HG02763 (cell line): ENCODE measurements around the gene TENM4.

Source experiments
- ATAC-seq: cut with Tn5 transposase; IDR thresholded peaks from one replicate; pipeline ENCODE4 v1.9.1; 2021; ENCODE audit warnings: mild to moderate bottlenecking, moderate library complexity; ENCODE audit not compliant: unreplicated experiment

Gene TENM4

DNA sequence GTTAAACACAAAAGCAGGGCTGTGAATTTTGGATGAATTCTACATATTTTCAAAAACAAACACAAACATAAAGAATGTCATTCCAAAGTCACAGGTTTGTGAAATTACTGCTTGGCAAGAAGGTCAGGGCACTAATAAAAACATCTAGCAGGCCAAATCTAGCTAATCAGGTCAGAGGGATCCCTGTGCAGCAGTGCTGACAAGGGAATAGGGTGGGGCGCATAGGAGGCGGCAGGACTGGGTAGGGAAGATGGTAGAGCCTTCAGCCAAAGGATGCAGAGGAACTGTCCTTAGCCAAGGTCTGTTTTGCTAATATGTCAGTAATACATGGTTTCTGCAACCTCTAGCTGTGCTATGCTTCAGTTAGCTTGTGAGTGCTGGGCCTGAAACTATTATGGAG, 396.6 kb downstream of the TENM4 start:
- no peak for ATAC-seq

DNA sequence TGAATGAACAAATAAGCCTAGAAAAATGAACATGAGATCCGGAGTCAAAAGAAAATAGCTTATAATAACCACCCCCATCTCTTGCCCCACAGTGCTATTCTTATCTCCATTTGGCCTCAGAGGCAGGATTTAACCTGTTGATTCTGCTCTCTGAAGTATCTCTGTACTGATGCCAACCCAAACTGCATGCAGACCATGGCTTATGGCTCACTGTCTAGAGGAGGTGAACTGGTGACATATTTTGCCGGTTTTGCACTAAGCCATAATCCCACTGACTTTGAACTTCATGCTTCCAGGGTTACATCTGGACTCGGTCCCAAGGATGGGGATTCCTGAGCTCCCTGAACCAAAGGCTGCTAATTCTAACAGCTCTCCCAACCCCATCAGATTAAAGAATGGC, 397.1 kb downstream of the TENM4 start:
- ATAC-seq = no peak

DNA sequence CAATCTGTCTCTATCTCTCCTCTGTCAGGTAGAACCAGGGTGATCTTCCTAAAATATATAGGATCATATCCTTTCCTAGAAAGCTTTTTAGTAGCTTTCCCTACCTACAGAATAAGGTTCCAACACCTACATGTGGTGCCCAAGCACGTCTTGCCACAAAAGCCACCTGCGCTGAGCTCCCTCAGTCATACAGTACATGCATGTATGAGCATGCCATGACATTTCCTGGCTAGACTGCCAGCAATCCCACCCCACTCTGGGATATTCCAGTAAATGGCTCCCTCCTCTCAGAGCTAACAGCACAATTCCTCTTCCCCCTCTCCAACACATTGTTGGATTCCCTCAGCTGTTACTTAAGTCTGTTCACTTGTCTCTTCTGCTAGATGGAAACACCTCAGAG, 398.0 kb downstream of the TENM4 start:
- ATAC-seq = no peak

DNA sequence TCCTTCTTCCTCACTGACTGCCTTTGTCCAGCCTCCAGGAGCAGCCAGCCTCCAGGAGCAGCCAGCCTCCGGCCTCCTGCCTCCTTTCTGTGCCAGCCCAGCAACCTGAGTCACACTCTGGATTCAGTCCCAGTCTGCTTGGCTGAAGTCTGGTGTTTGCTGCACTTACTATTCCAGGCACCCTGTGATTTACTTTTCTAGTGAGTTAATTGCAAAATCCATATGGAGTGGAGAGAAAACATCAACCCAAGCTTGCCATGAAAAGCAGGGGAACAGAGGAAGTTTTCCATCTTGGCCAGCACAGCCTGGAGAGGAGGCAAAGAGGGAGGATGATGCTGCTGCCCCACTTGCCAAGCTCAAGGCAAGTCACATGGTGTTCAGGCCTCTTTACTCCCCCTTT, 400.5 kb downstream of the TENM4 start:
- ATAC-seq = no peak

DNA sequence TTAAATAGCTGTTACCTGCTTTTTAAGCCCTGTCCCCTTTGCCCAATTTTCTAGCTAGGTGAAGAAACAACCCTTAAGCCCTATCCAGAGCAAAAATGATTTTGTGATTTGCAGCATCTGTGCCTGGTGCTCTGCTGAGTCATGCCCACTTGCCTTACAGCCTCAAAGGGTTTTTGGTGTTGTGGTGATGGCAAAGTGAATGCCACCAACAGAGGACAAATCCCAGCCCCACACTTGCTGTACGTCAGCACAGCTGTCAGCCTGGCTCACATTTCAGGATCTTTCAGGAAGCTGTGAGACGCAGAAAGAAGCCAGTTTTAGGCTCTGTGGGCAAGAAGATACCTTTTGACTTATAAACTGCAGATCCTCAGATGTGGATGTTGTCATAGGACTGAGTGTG, 401.7 kb downstream of the TENM4 start:
- ATAC-seq = no peak

DNA sequence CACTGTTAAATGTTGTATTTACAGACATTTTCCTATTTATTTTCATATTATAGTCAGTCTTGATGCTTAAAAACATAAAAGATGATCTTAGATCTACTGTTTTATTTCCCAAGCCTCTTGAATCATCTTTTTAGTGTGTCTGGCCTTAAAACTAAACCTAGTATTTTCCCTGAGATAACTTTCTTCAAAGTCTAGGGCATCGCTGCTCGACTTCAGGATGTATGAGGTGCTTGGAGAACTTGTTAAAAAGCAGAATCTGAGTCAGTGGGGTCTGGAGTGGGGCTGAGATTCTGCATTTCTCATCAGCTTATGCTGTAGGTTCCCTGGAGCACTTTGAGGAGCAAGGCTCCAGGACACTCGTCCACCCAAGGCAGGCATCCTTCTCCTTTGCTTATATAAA, 404.9 kb downstream of the TENM4 start:
- ATAC-seq = no peak

DNA sequence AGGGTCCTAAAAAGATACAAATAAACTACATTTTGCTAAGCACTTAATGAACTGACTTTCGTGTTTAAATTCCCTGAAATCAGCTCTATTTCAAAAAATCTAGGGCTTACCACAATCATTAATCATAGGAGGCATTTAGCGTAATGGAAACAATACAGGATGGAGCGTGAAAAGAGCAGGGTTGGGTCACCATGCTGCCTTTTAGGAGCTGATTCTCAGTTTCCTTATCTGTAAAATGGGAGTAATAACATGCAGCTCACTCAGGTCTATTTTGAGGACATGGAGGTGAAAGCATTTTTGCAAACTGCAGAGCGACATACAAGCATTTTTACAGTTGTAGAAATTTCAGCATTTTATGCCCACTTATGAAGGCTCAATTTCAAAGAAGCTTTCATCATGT, 407.0 kb downstream of the TENM4 start:
- ATAC-seq = no peak

DNA sequence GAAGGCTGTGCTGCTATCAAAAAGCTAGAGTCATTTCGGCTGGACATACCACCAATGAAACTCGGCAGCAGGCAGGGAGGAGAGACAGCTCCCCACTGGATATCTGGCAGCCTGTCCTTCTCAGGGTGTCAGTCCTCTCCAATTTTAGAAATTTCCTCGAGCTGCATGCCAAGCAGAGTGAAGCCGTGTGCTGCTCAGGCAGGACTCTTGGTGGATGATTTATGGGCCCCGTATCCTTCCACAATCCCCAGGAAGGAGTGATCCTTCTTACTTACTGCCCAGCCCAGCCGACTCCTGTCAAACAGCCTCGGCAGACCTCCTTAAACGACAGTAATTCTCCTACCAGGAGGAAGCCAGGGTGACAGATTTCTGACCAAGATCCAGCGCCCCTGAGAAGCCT, 410.4 kb downstream of the TENM4 start:
- ATAC-seq = no peak

DNA sequence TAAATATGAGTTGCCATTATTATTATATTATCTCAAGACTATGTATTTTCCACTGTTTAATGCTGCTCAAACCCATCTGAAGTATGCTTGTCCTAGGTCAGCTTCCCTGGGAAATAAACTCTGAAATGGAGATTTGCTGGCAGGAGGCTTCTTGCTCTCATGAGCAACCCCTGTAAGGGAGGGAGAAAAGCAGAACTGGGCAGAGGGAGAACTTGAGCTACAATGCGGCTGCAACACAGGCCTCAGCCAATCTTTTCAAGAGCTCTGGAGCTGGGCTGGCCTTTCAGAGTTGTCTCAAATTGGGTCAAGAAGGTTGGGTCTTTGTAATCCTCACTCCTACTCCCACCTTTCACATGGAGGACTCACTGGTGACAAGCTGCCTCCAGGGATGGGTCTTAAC, 412.6 kb downstream of the TENM4 start:
- no peak for ATAC-seq

DNA sequence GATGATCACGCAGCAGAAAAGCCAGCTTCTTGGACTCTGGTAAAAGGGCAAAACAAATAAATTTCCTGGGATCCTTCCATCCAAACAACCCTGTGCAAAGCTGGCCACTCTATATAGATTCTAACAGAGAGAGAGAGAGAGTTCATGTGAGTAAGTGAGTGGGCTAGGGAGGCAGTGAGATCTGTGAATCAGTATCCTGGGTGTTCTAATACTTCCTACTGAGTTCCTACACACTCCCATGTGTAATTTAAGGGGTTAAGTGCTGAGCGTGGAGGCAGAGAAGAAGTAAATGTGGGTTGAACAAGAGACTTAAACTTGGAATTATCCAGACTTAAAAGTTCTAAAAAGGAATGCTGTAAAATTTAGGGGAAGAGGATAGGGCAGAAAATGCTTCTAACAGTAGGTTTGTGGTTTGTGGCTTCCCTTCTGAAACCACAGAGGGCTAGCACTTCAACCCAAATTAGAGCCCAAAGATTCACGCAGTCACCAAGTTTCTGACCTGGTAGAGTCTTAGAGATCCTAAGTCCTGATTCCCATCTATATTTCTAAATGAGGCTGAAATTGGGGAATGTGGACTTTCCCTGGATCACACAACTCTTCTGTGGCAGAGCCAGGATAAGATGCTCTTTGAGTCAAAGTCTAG, 413.9 kb downstream of the TENM4 start:
- ATAC-seq = peak; percentile 81

DNA sequence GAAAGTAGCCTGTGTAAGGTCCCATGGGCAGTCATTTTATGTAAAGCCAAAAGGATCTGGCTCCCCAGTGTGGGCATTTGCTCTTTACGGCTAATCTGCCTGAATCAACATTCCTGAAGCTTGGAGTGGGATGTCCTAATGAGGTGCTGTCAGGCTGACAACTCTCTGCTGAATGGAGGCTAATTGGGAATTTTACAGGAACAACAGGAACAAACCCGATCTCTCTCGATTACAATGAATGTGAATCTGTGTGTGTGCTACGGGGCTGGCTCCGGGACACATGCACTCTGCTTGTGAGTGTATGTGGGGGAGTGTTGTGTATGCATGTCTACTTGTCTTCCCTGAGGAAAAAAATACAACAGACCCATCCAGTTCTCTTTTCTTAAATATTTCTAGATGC, 415.2 kb downstream of the TENM4 start:
- no peak for ATAC-seq

DNA sequence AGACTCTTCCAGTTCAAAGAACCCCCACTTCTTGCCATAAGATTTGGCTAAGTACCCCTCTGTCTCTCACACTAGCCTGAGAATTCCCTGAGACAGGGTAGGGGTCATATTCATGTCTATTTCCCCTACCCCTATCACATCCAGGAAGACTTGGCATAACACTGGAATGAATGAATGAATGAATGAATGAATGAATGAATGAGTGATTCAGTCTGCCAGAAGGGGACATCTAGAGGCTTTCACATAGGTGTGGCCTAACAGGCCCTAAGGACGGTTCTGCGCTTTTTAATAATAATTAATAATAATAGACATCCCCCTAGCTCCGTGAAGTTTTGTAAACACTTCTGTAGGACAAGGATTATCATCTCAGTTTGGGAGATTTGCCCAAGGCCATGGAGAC, 415.7 kb downstream of the TENM4 start:
- no peak for ATAC-seq

DNA sequence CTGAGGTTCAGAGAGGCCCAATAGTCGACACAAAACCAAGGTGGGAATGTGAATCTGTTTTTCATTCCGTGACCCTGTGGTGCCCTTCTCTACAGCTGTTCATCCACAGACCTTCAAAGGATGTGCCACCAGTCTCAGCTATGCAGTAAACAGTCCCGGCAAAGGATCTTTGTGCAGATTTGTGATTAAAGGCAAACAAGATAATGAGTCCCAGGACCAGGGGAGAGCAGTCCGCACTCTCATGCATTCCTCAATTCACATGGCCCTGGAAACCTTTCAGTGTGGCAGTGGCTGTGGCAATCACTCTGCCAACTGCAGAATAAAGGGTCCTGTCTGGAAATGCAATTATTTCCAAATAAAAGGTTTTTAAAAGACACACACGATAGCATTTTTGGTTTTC, 418.6 kb downstream of the TENM4 start:
- ATAC-seq = no peak

DNA sequence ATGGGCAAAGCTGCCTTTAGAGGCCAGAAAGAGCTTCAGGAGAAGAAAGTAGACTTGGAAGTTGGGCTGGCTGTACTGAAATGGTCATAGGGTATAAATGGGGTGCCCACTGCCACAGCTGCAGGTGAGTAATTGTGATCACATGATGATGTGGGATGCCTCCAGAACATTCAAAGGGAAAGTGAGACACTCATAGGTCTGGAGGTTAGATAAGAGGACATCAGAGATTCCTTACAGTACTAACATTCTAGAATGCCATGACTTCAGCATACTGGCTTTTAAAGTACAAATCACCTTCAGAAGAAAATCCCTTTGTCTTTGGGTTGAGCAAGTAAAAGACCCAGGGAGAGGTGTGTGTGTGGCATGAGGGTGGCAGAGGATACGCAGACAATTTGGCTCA, 419.2 kb downstream of the TENM4 start:
- no peak for ATAC-seq

DNA sequence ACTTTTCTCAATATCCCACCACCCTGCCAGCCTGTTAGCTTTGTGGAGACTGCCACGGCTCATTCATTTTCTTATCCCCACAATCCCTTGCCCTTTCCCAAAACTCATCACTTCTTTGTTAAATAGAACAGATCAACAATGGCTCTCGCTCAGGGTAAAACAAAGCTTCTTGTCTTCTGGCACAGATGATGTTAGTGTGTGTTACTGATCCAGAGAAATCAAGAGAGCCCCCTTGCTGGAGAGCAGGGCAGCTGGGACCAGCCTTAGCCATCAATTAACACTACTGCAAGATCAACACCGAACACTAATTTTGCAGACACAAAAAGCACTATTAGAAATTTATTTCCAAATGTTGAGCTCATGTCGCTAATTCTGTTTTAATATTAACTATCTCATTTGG, 420.9 kb downstream of the TENM4 start:
- ATAC-seq = no peak

DNA sequence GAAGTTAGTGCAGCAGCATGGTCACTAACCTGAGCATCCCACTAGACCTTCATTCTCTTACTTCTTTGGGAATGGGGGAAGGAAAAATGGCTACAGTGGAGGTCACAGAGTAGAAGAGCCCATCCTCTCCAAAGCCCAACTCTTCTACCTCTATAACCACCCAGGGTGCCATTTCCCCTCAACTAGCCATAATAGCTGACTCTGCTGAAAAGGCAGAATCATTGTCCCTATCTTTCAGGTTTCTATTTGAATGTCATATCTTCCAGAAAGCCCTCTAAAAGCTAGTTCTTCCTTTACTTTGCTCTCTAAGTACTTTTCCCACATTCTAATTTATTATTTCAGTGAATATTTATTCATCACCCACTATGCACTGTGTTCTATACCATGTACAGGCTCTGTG, 421.6 kb downstream of the TENM4 start:
- ATAC-seq = no peak

DNA sequence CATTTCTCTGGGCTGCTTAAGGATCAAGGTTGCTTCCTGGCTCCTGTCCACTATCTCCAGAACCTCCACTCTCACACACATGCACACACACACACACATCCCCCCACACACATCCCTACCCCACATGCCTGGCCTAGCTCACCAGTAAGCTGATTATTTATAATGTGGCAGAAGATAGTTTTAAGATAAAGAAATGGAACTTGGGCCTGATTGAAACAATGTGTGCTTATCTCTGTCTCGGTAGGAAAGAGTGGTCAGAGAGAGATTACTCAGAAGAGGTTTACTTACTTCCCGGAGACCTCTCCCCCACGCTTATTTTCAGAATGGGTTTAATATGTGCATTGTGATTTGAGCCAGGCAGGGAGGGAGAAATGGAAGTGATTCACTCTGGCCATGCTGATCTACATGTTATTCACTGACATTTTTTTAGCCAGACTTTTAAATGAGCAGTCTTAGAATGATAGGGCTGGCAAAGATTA, 422.4 kb downstream of the TENM4 start:
- ATAC-seq = no peak

DNA sequence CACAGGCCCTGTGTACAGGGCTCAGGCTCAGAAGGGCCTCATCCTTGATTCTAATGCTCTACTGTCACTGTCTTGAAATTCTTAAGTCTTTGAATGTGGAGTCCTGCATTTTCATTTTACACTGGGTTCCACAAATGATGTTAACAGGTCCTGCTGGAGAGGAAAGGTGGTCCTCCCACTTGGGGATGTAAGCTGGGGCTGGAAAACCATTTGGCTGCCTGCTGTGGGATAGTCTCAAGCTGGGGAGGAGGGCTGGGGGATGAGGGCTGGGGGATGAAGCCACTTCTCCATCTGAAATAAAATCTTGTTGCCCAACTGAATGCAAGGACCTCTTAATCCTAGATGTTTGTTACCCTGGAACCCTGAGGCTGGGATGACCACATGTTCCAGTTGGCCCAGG, 423.0 kb downstream of the TENM4 start:
- no peak for ATAC-seq

DNA sequence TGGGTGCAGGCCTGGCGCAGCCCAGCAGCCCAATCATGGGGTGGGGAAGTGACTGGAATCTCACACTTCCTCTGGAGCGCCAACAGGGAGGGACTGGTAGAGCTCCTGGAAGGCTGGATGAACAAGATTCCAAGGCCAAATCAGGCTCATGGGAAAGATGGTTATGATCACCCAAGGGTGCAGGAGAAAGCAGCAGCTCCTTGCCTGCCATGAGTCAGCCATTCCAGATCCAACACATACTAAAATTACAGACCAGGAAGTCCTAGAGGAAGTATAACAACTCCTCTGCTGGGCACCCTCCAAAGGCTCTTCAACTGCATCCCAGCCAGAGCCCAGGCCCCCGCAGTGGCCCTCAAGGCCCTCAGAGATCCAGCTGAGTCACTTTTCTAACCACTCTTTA, 427.3 kb downstream of the TENM4 start:
- ATAC-seq = no peak

DNA sequence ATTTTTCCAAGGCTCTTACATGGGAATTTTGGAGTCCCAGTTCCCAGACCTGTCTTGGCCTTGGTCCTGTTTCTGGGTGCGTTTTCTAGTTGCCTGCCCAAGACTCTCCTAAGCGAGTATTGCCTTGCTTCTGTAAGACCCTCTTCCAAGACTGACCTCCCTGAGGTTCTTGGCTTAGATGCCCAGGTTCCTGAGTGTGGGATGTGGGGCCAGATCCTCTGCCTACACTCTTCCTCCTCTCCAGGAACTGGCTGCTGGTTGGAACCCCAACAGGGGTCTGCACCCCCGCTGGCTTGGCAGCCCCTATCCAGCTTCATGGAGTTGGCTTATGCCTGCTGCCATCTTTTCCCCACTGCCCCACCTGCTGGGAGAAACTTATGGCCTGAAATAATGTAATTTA, 429.5 kb downstream of the TENM4 start:
- no peak for ATAC-seq

DNA sequence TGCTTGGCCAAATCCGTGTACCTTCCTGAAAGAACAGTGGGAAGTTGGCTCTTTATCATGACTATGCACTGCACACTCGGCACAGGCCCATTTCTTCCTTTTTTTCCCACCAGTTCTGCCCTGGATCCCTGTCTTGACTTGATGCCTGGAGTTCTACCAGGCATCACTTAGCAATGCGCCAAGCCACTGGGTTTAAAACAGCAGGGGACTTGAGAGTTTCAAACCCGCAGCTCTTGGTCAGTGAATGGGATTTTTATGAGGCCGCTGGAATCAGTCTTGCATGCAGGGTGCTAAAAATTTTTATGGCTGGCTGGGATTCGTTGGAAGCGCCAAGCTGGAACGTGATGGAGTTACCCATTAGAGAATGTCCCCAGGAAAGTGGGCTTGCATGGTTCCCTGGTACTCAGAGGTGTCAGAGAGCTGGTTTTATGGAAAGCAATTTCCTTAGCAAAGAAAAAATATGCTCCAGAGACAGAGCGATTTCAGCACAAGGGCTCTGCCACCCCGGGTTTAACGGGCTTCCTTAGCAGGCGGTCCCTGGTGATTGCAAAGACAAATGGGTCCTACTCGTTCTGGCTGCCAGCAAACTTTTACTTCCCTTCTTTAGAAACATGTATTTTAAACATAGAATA, 432.9 kb downstream of the TENM4 start:
- ATAC-seq = no peak

DNA sequence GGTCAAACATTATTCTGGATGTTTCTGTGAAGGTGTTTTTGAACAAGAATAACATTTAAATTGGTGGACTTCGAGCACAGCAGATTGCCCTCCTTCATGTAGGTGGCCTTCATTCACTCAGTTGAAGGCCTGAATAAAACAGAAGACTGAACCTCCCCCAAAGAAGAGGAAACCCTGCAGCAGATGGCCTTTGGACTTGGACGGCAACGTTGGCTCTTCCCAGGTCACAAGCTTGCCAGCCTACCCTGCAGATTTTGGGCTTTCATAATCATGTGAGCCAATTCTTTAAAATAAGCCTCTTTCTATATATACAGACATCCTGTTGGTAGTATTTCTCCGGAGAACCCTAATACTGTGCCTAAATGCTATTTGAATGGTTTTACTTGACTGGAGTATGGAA, 434.0 kb downstream of the TENM4 start:
- ATAC-seq = no peak

DNA sequence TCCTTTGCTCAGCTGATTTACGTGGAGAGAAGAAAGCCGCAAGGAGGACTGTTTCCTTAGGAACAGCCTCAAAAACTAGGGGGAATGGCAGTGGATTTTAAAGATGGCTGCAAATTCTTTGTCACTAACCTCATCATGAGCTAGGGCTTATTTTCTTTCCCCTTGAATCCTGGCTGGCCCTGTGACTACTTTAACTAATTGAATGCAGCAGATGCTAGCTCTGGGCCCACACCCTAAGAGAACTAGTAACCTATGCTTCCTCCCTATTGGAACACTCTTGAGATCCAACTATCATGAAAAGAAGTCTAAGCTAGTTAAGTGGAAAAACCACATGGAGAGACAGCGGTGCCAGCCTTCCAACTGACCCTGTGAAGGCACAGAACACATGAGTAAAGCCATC, 444.8 kb downstream of the TENM4 start:
- no peak for ATAC-seq
